OCI-LY3 (cell line): ENCODE results near the gene IL2RG.

Experiments used
- H2AFZ ChIP-seq: fragments of 200-600, 300-600 bp; shearing (Covaris generic); 2 replicates; pipeline ENCODE4 v1.6.0; 2014; ENCODE audit warnings: antibody characterized with exemption, low read depth, low read length
- H3K27ac ChIP-seq: fragments of 200-600, 300-600 bp; sonication (generic); 2 replicates; pipeline ENCODE4 v1.5.1; 2014; ENCODE audit warnings: mild to moderate bottlenecking, low read length, moderate library complexity, mixed read lengths
- H3K27me3 ChIP-seq: fragments of 200-600, 300-600 bp; sonication (generic); 2 replicates; pipeline ENCODE4 v1.6.1; 2014; ENCODE audit warnings: low read depth, low read length, mixed read lengths
- H3K36me3 ChIP-seq: fragments of 200-600, 300-600 bp; sonication (generic); replicated peaks from 2 replicates; pipeline ENCODE3; 2014; ENCODE audit warnings: low read depth, low read length, mixed read lengths
- H3K4me1 ChIP-seq: fragments of 300-600, 200-600 bp; sonication (generic); 2 replicates; pipeline ENCODE4 v1.6.1; 2014; ENCODE audit warnings: low read length, mixed read lengths
- H3K4me2 ChIP-seq: fragments of 200-600, 300-600 bp; sonication (generic); 2 replicates; pipeline ENCODE4 v1.6.1; 2014; ENCODE audit warnings: low read length, mixed read lengths
- H3K4me3 ChIP-seq: fragments of 300-600, 200-600 bp; sonication (generic); 2 replicates; pipeline ENCODE4 v1.5.1; 2014; ENCODE audit warnings: antibody characterized with exemption, mild to moderate bottlenecking, low read length, moderate library complexity
- H3K79me2 ChIP-seq: fragments of 300-600, 200-600 bp; shearing (Covaris generic); 2 replicates; pipeline ENCODE4 v1.6.1; 2014; ENCODE audit warnings: mild to moderate bottlenecking, low read length, mixed read lengths
- H3K9ac ChIP-seq: fragments of 300-600, 200-600 bp; shearing (Covaris generic); 2 replicates; pipeline ENCODE4 v1.6.0; 2014; ENCODE audit warnings: mild to moderate bottlenecking, low read length, moderate library complexity
- H3K9me3 ChIP-seq: fragments of 200-600, 300-600 bp; shearing (Covaris generic); 2 replicates; pipeline ENCODE4 v1.6.1; 2014; ENCODE audit warnings: low read length, mixed read lengths; ENCODE audit not compliant: insufficient read depth
- H4K20me1 ChIP-seq: fragments of 200-600, 300-600 bp; sonication (generic); 2 replicates; pipeline ENCODE4 v1.6.1; 2016; ENCODE audit warnings: low read length, mixed read lengths; ENCODE audit not compliant: insufficient read depth
- CTCF ChIP-seq: fragments of 200-600, 300-600 bp; sonication (generic); IDR thresholded peaks from 2 replicates; pipeline ENCODE4 v1.5.1; 2014; ENCODE audit warnings: antibody characterized with exemption, low read length, low read depth
- EZH2phosphoT487 ChIP-seq: fragments of 200-600 bp; shearing (Covaris generic); IDR thresholded peaks from 2 replicates; pipeline ENCODE4 v1.6.1; 2018; ENCODE audit warnings: antibody characterized with exemption, mixed run types, low read depth

The IL2RG gene

DNA sequence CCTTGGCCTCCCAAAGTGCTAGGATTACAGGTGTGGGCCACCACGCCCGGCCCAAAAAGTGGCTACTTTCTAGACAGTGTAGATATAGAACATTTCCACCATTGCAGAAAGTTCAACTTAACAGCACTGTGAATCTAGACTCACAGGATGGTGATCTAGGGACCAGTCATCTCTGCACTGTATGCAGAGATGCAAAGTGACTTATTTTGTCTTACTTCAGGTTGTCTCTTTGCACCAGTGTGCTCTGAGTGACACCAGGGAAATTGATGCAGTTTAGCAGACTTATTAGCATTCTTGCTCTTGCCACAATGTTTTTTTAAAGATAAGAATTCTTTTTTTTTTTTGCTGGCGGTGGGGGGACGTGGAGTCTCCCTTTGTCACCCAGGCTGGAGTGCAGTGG lies 28.6 kb downstream of the IL2RG start:
- Histone ChIP-seq H3K4me1 (no peaks in the 10 kb centered on the region), H3K79me2 (no peaks in the 10 kb centered on the region), H3K36me3 (no peaks in the 10 kb centered on the region), H3K4me3 (no peak overlapping the region), H3K9ac (no peak overlapping the region), H4K20me1 (no peaks in the 10 kb centered on the region), H3K27ac (no peak overlapping the region), H3K4me2 (no peak overlapping the region), H2AFZ (no peak overlapping the region), H3K27me3 (no peaks in the 10 kb centered on the region), H3K9me3 (no peaks in the 10 kb centered on the region)
- TF ChIP-seq EZH2phosphoT487 (no peak), CTCF (no peak)

DNA sequence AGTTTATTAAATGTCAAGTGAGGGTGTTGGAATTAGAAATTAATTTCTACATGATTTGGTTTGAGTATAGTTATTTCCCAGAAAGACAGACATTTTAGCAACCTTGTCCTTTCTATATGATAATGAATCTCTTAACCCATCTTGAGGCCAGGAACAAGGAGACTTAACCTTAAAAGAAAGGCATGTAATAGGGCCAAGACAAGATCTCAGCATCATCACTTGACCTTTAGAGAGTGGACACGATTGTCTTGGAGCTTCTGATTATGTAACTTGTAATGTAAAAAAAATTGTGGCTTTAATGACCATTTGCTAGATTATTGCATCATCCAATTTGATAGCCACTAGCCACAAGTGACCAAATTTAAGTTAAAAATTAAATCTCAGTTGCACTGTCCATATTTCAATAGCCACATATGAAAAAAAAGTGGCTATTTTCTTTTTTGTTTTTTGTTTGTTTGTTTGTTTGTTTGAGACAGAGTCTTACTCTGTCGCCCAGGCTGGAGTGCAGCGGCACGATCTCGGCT lies 29.2 kb downstream of the IL2RG start:
- no peaks in the 10 kb centered on the region for H4K20me1 ChIP-seq
- H3K36me3 ChIP-seq = no peaks in the 10 kb centered on the region
- H3K4me3 ChIP-seq = no peak overlapping the region
- TF ChIP-seq EZH2phosphoT487 (no peak), CTCF (no peak)
- no peak overlapping the region for H3K9ac ChIP-seq
- H3K27ac ChIP-seq = no peak overlapping the region
- H3K27me3 ChIP-seq = no peaks in the 10 kb centered on the region
- no peak overlapping the region for H2AFZ ChIP-seq
- H3K79me2 ChIP-seq = no peaks in the 10 kb centered on the region
- no peaks in the 10 kb centered on the region for H3K4me1 ChIP-seq
- H3K9me3 ChIP-seq = no peaks in the 10 kb centered on the region
- H3K4me2 ChIP-seq = no peak overlapping the region

GRCh38 chrX:71081330-71082123 lies 29.9 kb downstream of the IL2RG start:
- Histone ChIP-seq H3K27ac (no peak overlapping the region), H4K20me1 (no peaks in the 10 kb centered on the region), H3K79me2 (no peaks in the 10 kb centered on the region), H3K36me3 (no peaks in the 10 kb centered on the region), H3K9ac (no peak overlapping the region), H3K4me3 (no peak overlapping the region), H2AFZ (no peak overlapping the region), H3K4me2 (no peak overlapping the region), H3K27me3 (no peaks in the 10 kb centered on the region), H3K4me1 (no peaks in the 10 kb centered on the region), H3K9me3 (no peaks in the 10 kb centered on the region)
- TF ChIP-seq CTCF (no peak), EZH2phosphoT487 (no peak)

DNA sequence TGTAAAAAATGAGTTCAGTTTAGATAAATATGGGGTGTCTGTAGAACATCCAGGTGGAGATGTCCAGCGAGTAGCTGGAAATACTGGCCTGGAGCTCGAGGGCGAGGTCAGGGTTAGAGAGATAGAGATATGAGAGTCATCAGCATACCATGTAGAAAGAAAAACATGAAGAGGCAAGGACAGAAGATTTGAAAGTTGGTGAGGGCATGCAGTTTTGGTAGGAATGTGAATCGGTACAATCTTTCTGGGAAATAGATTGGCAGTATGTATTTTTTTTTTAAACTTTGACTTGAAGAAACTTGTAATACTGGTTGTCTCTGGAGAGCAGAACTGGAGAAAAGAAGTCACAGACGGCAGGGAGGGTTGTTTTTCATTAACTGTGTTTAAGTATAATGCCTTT lies 40.8 kb downstream of the IL2RG start:
- H3K27me3 ChIP-seq = peaks cover 10% of the 10 kb centered on the region; the same call in 1 of the 2 replicates
- H4K20me1 ChIP-seq = no peaks in the 10 kb centered on the region
- H3K36me3 ChIP-seq = no peaks in the 10 kb centered on the region
- H3K9ac ChIP-seq = no peak overlapping the region
- peaks cover 11% of the 10 kb centered on the region for H3K4me1 ChIP-seq
- H2AFZ ChIP-seq = 0 out of 2 replicates have a peak overlapping the region, but pooled peaks have one; percentile 49
- no peak overlapping the region for H3K4me2 ChIP-seq
- H3K79me2 ChIP-seq = peaks cover 20% of the 10 kb centered on the region
- TF ChIP-seq EZH2phosphoT487 = no peak
- no peak for TF ChIP-seq CTCF
- H3K27ac ChIP-seq = no peak overlapping the region
- H3K4me3 ChIP-seq = no peak overlapping the region
- H3K9me3 ChIP-seq = no peaks in the 10 kb centered on the region
